ENCODE data around the gene SCARF2.

- no peak for TF ChIP-seq EZH2 (IDR thresholded peaks at IDR 0.05; ENCODE audit: low read length, unreplicated experiment)
- no peak for TF ChIP-seq CTCF (conservative IDR thresholded peaks at IDR 0.05; ENCODE audit: low read depth, low read length)
Measured at GRCh38 chr22:20457506-20458240, 20.0 kb upstream of the SCARF2 start.

Data from PC-3 (cell line).